ENCODE measurements around the gene TNFSF8.

GRCh38 chr9:114909661-114910060 is 20.7 kb downstream of the TNFSF8 start:
- TF ChIP-seq CTCF (IDR thresholded peaks at IDR 0.05) (no peak), REST (IDR thresholded peaks at IDR 0.05; ENCODE audit: insufficient read depth in 1 of 2, low read depth in 2 of 2, low read length in 1 of 2) (no peak), POLR2AphosphoS5 (IDR thresholded peaks at IDR 0.05; ENCODE audit: low read depth, low read length) (no peak), TCF7L2 (IDR thresholded peaks at IDR 0.05; ENCODE audit: low read depth, low read length) (no peak)

All from Panc1 (cell line).